Measurements from ENCODE around the gene PSEN1.
A peak's percentile ranks its signal among the peaks of the same experiment; 100 is the strongest.

PSEN1 gene

DNA sequence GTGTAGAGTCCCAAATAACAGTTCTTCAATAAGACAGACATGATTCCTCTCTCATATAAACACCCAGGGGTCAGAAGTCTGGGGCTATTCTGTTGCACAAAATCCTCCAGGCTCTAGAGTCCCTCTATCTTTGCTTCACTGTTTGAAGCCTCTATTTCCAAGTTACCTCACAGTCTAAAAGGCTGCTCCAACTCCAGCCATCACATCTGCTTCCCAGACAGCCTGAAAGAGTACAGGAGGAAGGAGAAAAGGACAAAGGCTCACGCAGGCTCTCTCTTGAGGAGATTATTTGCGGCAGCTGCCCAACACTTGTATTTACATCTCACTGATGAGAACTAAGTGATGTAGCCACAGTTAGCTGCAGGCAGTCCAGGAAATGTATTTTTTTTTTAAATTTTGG, 107.4 kb downstream of the PSEN1 start:
- DNase-seq (ENCODE audit: low read depth) = no peak
- TF ChIP-seq, protein P1, sequence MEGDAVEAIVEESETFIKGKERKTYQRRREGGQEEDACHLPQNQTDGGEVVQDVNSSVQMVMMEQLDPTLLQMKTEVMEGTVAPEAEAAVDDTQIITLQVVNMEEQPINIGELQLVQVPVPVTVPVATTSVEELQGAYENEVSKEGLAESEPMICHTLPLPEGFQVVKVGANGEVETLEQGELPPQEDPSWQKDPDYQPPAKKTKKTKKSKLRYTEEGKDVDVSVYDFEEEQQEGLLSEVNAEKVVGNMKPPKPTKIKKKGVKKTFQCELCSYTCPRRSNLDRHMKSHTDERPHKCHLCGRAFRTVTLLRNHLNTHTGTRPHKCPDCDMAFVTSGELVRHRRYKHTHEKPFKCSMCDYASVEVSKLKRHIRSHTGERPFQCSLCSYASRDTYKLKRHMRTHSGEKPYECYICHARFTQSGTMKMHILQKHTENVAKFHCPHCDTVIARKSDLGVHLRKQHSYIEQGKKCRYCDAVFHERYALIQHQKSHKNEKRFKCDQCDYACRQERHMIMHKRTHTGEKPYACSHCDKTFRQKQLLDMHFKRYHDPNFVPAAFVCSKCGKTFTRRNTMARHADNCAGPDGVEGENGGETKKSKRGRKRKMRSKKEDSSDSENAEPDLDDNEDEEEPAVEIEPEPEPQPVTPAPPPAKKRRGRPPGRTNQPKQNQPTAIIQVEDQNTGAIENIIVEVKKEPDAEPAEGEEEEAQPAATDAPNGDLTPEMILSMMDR (IDR thresholded peaks at IDR 0.05; ENCODE audit: low read depth, low read length) = no peak
- no peak overlapping the region for H3K4me3 ChIP-seq (ENCODE audit: low read depth, low read length)

- TF ChIP-seq, protein P2, sequence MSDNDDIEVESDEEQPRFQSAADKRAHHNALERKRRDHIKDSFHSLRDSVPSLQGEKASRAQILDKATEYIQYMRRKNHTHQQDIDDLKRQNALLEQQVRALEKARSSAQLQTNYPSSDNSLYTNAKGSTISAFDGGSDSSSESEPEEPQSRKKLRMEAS (IDR thresholded peaks at IDR 0.05; ENCODE audit: low read depth, low read length) = no peak
- TF ChIP-seq MYC (IDR thresholded peaks at IDR 0.05; ENCODE audit: low read depth, low read length) (no peak), POLR2A (IDR thresholded peaks at IDR 0.05; ENCODE audit: extremely low read depth, insufficient read length) (no peak)
- TF ChIP-seq, protein P1 (IDR thresholded peaks at IDR 0.05; ENCODE audit: low read depth, low read length) = no peak
- no peak for DNase-seq (ENCODE audit: low read depth)
- H3K4me3 ChIP-seq (ENCODE audit: low read depth, low read length) = no peak overlapping the region
Measured at GRCh38 chr14:73244541-73245290, 108.4 kb downstream of the PSEN1 start.

DNA sequence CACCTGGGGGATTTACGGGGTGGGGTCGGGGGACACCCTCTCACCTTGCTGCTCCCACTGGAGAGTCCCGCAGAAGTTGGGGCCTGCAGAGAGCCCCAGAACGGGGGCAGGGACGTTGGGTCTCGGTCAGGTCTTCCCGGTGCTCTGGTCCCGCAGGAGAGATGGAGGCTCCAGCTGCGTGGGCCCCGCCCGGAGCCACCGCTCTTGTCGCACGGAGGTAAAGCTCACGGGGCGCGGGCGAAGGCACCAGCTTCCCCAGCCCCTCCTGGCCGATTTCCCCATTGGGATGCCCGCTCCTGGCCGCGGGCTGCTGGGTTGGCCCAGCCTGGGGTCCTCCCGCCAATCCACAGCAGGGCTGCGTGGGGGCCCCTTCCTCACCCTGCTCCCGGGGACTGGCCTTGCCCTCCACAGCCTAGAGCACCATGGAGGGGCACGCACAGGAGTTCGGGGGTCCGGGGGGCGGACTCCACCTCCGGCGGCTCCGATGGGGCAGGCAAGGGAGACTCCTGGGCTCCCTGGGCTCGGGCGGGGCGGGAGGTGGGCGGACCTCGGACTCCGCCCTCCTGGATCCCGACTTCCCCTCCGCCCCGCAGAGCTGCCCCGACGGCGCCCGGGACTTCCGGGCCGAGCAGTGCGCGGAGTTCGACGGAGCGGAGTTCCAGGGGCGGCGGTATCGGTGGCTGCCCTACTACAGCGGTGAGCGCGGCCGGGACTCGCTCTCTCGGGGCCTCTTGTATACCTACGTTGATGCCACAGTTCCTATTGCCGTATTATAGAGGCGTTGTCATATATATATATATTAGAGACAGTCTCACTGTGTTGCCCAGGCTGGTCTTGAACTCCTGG, 109.4 kb downstream of the PSEN1 start:
- DNase-seq (ENCODE audit: low read depth) = peak; percentile 71
- TF ChIP-seq, protein P1 (IDR thresholded peaks at IDR 0.05; ENCODE audit: low read depth, low read length) = no peak
- TF ChIP-seq, protein P2 (IDR thresholded peaks at IDR 0.05; ENCODE audit: low read depth, low read length) = no peak
- TF ChIP-seq MYC (IDR thresholded peaks at IDR 0.05; ENCODE audit: low read depth, low read length) = no peak
- TF ChIP-seq POLR2A (IDR thresholded peaks at IDR 0.05; ENCODE audit: extremely low read depth, insufficient read length) = no peak
- H3K4me3 ChIP-seq (ENCODE audit: low read depth, low read length) = peak overlapping the region; percentile 52

DNA sequence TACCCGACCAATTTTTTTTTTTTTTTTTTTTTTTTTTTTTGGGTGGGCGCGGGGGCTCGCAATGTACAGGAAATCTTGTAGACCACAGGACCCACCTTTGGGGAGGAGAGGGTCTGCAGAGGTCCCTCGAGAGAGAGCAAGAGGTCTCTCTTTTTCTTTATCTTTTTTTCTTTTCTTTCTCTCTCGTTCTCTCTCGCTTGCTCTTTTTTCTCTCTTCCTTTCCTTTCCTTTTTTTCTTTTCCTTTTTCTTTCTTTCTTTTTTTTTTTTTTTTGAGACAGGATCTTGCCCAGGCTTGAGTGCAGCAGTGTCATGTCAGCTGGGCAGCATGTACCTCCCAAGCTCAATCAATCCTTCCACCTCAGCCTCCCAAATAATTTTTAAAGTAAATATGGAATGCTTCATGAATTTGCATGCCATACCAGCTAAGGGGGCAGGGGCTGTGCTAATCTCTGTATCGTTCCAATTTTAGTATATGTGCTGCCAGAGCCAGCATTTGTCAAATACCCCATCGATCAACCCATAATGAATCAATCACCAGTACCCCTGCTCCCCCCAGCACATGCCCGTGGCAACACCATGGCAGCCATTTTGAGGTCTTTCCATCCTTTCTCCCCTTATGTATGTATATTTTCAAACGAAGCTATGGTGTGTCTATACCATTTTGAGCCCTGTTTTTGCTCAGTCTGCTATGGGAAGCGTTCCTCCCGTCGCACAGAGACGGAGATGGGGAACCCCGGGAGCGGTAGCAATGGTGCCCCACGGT, 110.3 kb downstream of the PSEN1 start:
- TF ChIP-seq POLR2A (IDR thresholded peaks at IDR 0.05; ENCODE audit: extremely low read depth, insufficient read length) (no peak), MYC (IDR thresholded peaks at IDR 0.05; ENCODE audit: low read depth, low read length) (no peak)
- TF ChIP-seq, protein P1 (IDR thresholded peaks at IDR 0.05; ENCODE audit: low read depth, low read length) = no peak
- TF ChIP-seq, protein P2 (IDR thresholded peaks at IDR 0.05; ENCODE audit: low read depth, low read length) = no peak
- DNase-seq (ENCODE audit: low read depth) = no peak
- H3K4me3 ChIP-seq (ENCODE audit: low read depth, low read length) = peak overlapping the region; percentile 52

DNA sequence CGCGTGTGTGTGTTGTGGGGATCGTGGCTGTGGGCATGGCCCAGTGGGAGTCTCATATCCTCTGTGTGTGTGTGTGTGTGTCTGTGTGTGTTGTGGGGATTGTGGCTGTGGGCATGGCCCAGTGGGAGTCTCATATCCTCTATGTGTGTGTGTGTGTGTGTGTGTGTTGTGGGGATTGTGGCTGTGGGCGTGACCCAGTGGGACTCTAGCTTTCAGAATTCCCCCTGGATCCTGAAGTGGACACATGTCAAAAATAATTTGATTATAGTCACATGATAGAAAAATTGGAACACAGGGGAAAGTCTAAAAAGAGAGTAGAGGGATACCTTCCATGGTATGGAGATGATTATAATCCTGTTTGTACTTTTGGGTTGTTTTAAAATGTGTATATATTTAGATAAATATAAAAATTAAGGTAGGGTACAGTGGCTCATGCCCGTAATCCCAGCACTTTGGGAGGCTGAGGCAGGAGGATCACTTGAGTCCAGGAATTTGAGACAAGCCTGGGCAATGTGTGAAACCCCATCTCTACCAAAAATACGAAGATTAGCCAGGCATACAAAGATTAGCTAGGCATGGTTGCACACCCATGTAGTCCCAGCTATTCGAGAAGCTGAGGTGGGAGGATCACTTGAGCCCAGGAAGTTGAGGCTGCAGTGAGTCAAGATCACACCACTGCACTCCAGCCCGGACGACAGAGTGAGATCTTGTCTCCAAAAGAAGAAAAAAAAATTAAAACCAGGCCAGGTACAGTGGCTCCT, 112.0 kb downstream of the PSEN1 start:
- H3K4me3 ChIP-seq (ENCODE audit: low read depth, low read length) = no peak overlapping the region
- TF ChIP-seq, protein P1 (IDR thresholded peaks at IDR 0.05; ENCODE audit: low read depth, low read length) = no peak
- TF ChIP-seq POLR2A (IDR thresholded peaks at IDR 0.05; ENCODE audit: extremely low read depth, insufficient read length) = no peak
- TF ChIP-seq, protein P2 (IDR thresholded peaks at IDR 0.05; ENCODE audit: low read depth, low read length) = no peak
- TF ChIP-seq MYC (IDR thresholded peaks at IDR 0.05; ENCODE audit: low read depth, low read length) = no peak
- DNase-seq (ENCODE audit: low read depth) = peak; percentile 53
